GM12864 (cell line): ENCODE data around the gene WDR45.
A peak's percentile ranks its signal among the peaks of the same experiment; 100 is the strongest.
"Not testable (repeated sequence)": the region's sequence is repeated elsewhere in the genome, so short reads cannot be mapped to it uniquely, and the experiment has no call there.

Source experiments
- DNase-seq: peaks from one replicate; pipeline ENCODE4 v3.0.0-alpha.2; 2011; ENCODE audit warnings: low read depth
- H3K4me3 ChIP-seq: 2 replicates; pipeline ENCODE4 v1.5.1; 2011; ENCODE audit warnings: mild to moderate bottlenecking, low read depth, low read length, control low read depth
- TF ChIP-seq, protein P1 (sequence below): IDR thresholded peaks from 2 replicates; pipeline ENCODE4 v1.5.1; 2011; ENCODE audit warnings: low read depth, mild to moderate bottlenecking, moderate library complexity, low read length, control low read depth, inconsistent platforms; ENCODE audit errors: missing control alignments

The WDR45 gene

DNA sequence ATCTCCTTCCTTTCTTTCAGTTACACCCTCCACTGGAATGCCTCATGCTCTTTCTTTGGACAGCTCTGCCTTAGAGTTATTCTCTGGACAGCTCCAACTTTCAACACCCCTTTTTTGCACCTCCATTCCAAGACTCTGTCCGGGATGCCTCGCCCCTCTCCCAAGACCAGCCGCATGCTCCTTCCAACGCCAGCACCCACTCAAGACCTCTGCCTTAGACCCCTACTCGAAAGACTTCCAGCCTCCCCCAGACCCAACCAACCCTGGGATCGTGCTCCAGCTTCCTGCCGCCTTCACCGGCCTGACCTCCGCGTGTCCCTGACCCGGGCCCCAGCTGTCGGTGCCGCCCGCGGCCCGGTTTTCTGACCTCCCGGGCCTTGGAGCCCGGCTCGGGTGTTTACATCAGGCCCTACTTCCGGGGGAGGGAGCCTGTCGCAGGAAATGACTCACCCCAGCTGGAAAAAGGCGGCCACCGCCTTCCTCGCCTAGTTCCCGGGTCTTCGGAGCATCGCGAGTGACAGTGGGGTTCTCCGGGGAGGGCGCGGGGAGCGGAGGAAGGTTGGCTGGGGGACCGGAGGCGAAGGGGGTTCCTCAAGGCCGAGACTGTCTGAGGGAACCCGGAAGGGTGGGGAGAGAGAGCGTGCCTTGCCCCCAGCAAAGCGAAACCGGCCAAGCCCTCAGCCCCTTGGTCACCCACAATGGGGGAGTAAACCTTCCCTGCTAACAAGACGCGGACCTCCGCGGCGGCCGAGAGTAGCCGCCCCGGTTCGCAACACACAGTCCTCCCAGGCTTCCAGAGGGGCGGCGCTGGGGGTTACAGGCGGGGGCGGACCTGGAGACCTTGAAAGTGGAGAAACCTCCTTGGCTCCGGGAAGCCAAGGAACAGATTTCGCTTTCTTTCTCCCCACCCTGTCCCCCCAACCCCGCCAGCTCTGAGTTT is at the start of gene WDR45:
Gene WDR45, minus strand, starts transcription at position 399 of the 940 bp plus-strand sequence. CDS start 1,792 bp downstream, outside the sequence.
- TF ChIP-seq, protein P1, sequence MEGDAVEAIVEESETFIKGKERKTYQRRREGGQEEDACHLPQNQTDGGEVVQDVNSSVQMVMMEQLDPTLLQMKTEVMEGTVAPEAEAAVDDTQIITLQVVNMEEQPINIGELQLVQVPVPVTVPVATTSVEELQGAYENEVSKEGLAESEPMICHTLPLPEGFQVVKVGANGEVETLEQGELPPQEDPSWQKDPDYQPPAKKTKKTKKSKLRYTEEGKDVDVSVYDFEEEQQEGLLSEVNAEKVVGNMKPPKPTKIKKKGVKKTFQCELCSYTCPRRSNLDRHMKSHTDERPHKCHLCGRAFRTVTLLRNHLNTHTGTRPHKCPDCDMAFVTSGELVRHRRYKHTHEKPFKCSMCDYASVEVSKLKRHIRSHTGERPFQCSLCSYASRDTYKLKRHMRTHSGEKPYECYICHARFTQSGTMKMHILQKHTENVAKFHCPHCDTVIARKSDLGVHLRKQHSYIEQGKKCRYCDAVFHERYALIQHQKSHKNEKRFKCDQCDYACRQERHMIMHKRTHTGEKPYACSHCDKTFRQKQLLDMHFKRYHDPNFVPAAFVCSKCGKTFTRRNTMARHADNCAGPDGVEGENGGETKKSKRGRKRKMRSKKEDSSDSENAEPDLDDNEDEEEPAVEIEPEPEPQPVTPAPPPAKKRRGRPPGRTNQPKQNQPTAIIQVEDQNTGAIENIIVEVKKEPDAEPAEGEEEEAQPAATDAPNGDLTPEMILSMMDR = no peak
- DNase-seq = peak; percentile 18
- peak within 1 kb of the TSS; percentile 72 for H3K4me3 ChIP-seq

DNA sequence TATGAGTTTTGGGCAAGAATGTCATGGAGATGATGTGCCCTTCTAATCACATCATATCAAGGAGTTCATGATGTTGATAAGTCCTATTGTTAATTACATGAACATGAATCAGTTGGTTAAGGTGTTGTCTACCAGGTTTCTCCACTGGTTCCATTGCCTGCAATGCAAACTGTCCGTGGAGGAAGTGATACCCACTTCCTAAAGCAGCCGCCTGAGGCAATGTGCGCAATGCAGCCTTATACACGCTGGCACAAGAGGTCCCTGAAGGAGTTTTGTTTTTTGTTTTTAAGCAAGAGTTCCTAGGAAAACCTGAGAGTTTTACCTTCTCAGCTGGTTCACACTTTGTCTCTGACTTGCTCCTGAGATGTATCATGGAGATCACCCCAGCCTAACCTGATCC is 49.7 kb upstream of the WDR45 start:
- no peak for DNase-seq
- TF ChIP-seq, protein P1 = no peak
- no peak overlapping the region for H3K4me3 ChIP-seq

DNA sequence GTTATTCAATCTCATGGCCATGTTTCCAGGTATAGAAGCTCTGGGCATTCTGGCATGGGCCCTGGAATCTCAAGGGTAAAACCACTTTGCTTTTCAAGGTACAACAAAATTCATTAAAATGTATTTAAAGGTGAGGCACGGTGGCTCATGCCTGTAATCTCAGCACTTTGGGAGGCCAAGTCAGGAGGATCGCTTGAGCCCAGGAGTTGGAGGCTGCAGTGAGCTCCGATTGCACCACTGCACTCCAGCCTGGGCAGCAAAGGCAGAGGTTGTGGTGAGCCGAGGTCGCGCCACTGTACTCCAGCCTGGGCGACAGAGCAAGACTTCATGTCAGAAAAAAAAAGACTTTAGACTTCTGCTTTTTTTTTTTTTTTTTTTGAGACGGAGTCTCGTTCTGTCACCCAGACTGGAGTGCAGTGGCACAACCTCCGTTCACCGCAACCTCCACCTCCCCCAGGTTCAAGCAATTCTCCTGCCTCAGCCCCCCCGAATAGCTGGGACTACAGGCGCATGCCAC is 48.1 kb upstream of the WDR45 start:
- H3K4me3 ChIP-seq, DNase-seq: not testable (repeated sequence)

DNA sequence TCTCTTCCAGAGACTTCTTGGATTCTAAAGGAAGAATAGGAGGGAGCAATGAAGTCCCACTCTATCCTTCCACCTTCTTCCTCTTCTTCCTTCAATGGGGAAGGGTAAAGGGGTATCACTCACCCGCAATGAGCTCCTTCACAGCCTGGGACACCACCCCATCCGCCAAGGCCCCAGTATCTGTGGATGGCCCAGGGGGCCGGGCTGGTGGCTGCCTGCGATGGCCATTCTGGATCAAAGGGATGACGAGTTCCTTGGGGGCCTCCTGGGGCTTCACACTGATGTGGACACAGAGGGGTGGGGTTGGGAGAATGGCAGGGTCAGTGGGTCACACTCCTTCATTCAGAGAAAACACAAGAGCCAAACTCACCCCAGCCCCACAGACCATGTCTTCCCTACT is 42.8 kb upstream of the WDR45 start:
- TF ChIP-seq, protein P1 = no peak
- H3K4me3 ChIP-seq = peak overlapping the region; percentile 85
- DNase-seq = no peak

DNA sequence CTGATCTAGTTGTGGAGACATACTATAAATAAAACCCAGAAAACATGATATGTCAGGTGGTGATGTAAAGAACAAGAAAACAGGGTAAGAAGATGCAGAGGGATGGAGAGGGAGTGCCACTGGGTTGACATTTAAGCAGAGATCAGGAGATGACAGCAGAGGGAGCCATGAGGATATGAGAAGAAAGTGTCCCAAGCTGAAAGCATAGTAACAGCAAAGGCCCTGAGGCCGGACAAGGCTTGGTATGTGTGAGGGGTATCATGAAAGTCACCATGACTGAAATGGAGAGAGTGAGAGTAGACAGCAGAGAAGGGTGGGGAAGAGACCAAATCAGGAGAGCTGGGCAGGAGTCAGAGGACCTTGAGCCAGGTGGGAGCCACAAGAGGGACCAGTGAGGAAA is 40.4 kb upstream of the WDR45 start:
- TF ChIP-seq, protein P1 = no peak
- no peak for DNase-seq
- H3K4me3 ChIP-seq = no peak overlapping the region

DNA sequence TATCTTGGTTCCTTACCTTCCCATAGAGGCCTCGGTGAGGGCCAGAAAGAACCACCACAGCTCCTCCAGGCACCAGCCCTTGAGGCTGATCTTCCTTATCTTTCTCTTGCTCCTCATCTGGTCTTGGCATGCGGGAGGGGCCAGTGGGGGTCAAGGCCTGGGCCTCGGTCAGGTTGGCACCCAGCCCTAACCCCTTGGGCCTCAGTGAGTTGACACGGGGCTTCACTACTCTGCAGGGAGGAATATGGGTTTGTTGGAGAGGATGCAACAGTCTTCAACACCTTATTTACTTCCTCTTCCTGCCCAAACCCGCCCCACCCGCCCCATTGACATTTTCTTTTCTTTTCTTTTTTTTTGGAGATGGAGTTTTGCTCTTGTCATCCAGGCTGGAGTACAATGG is 37.9 kb upstream of the WDR45 start:
- no peak overlapping the region for H3K4me3 ChIP-seq
- TF ChIP-seq, protein P1 = no peak
- DNase-seq = no peak

DNA sequence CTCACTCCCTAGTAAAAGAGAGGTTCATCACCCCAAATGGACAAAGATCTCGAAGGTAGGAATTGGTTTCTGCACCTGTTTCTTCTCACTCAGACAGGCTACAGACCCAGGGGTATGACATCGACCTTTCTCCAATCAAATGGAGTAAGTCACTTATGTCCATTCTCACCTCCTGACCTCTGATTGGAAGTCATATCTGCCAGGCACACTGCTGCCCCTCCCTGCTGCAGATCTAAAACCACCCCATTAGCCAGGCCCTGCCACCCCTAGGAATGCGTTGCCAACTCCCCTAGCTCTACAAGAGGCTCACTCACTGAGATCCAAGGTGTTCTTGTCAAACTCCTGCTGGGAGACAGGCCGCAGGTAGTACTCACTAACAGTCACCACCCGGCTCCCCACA is 37.0 kb upstream of the WDR45 start:
- TF ChIP-seq, protein P1 = no peak
- H3K4me3 ChIP-seq = no peak overlapping the region
- no peak for DNase-seq
